Activated CD4-positive, alpha-beta T cell treated with anti-CD3 and anti-CD28 coated beads, Interleukin-2, amount 50 U/mL, for 1 hour (primary cell): ENCODE results near the gene RWDD1.
A peak's percentile ranks its signal among the peaks of the same experiment; 100 is the strongest.

Source experiments
- DNase-seq: peaks from one replicate; pipeline ENCODE4 v3.0.0-alpha.2; 2020

The RWDD1 gene

DNA sequence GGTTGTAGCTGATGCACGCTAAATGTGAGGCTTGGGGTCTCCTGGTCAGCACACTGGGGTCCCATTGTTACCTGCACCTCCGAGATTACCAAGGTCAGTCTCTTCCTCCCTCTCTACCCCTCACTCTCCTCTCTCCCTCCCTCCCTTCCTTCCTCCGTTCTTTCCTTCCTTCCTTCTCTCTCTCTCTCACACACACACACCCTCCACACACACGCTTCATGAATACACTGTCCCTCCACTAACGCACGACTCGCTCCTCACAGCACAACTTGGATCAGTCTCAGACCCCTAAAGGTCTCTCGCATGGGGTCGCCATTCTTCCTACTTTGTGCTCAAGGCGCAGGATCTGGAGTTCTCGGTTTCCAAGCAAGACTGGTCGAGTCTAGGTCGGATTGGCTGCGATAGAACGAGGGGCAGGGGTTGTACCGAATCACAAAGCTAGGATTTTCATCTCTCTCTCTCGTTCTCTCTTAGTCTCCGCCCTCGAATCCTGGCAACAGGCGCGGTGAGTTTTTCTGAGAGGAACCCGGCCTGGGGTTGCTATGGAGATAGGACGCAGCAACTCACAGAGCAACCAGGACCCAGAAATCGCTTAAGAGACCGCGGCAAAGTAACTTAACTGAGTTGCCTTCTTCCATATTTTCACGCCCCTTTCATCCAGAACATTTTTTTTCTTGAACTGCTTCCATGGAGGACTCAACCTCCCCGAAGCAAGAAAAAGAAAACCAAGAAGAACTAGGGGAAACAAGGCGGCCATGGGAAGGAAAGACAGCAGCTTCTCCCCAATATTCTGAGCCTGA lies 44.8 kb downstream of the RWDD1 start, which contains the start of gene RSPH4A:
RSPH4A (plus strand) TSS at position 543 of the 800 bp plus-strand sequence; CDS start at position 688, 145 bp downstream.
- DNase-seq: peak; percentile 59

DNA sequence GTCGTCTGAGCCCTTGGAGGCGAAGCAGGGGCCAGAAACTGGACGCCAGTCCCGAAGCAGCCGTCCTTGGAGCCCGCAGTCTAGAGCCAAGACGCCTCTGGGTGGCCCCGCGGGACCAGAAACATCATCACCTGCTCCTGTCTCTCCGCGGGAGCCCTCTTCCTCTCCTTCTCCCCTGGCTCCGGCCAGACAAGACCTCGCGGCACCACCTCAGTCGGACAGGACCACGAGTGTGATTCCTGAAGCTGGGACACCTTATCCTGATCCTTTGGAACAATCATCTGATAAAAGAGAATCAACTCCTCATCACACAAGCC lies 45.4 kb downstream of the RWDD1 start:
- peak; percentile 8 for DNase-seq

DNA sequence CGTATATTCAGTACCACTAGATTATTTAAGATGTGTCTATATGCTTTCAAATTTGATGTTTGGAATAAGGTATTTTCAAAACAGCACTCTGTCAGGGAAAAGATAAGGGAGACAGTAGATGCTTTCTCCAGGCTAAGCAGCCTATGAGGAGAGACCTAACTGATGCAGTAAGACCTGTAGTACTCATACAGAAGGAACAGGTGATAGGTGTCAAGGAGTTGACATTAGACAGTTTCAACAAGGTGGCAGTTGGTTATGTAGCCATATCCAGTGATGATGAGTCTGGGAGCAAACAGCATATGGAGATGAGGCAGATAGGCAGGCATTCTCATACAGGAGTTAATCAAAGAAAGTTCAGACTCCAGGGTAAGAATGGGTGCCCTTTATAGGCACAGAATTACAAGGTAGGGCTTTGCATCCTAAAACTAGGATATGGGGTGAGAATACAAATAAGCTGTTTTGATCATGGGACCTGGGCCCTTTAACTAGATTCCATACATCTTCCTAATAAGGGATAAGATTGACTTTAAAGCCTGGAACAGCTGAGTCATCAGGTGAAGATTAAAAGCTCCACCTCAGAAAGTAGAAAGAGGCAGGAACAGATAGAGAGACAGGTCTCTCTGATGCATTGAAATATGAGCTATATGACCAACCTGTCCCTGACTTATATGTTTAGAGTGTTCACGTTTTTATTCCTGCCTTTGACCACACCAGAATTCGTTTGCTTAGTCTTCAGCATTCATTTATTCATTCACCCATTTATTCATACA lies 52.9 kb downstream of the RWDD1 start:
- no peak for DNase-seq

DNA sequence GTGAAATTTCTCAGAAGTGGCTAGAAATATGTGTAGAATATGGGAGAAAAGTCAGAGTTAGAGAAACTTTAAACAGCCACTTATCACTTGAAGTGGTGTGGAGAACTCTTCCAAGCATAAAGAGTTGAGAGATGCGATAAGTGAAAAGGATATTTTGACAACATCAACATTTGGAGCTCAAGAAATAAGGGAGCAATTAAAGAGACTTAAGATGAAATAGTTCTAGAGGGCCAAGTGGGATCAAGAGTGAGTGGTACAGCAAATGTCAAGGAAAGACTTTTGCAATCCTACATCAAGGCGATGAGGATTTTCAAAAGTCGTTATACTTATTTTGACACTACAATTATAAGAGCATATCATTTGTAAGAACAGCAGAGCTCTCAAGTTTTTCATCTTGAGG lies 54.6 kb downstream of the RWDD1 start:
- DNase-seq: no peak

DNA sequence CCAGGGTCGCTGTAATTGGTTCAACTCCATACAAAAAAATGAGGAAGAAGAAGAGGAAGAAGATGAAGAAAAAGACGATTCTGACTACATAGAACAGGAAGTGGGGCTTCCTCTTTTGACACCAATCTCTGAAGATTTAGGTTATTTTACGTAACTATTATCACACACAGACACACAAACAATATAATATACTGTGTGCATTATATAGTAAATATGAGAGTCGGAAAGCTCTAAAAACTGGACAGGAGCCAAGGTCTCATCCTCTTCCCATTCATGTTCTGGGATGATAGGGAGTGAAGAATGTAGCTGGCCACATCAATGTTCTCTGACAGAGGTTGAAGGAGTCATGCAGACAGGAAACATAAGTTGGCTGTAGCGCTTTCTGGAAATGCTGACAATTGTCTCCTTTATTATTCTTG lies 58.3 kb downstream of the RWDD1 start:
- no peak for DNase-seq

DNA sequence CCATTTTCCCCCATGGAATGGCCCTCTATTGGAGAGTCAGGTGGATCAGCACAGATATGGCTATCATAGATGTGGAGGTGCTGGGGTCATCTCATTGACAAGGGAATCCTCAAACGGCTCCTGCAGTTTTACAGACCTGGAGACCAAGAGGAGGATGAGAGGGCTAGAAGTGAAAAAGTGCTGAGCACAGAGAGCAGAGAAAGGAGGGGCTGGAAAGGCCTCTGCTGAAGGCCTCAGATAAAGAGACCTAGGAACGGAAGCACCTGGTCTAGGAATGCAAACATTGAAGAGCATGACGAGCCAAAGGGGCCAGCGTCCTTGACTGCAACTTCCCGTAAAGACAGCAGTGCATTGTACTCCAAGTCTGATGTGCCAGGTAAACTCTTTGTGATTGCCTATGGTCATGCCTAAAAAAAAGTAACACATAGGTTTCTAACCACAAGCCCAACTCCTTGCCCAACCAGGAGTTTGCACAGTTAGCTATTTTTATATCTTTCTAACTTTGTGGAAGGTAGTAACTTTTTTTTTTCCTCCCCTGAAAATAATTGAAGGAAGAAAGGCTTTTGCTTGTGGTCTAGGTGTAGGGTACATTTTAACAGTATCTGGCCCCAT lies 60.2 kb downstream of the RWDD1 start:
- DNase-seq: no peak

DNA sequence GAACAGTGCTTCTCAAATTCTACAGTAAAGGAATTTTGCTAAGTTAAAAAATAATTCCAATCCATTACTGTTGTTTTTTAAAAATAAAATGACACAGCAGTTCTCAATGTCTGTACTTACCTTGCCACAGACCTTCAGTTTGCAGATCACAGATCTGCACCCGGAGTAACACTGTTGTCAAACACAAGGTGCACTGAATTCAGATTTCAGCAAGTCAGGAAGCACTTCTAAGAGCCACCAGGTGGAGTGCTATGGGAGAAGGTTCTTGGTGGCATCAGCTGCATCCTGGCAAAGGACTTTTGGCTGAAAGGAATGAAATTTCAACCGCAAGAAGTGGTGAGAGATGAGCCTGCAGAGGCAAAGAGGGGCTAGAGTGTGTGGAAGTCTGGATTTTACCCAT lies 62.4 kb downstream of the RWDD1 start:
- no peak for DNase-seq
